Spinal cord (tissue), 10 donors: Measurements from ENCODE around the gene MACC1. TPM values are rescaled to one million over a fixed set of nuclear protein-coding genes. Genes with fewer than 3 reads are reported as not detected.

Source experiments
- DNase-seq, 6 donors: peaks; one replicate each; pipeline versions ENCODE4 v3.0.0 to v3.0.0-alpha.2; 2013 to 2015; ENCODE audit warnings: low spot score in 6 of 6, low read depth in 4 of 6
- H3K27ac ChIP-seq: one replicate; pipeline ENCODE4 v1.5.1; 2013; ENCODE audit warnings: low read depth, low read length, control low read depth
- H3K27me3 ChIP-seq: one replicate; pipeline ENCODE4 v1.6.1; 2013; ENCODE audit warnings: low read length; ENCODE audit not compliant: control insufficient read depth, insufficient read depth
- H3K36me3 ChIP-seq: one replicate; pipeline ENCODE4 v1.6.1; 2013; ENCODE audit warnings: low read length; ENCODE audit not compliant: control insufficient read depth, insufficient read depth
- H3K4me1 ChIP-seq: one replicate; pipeline ENCODE4 v1.6.1; 2013; ENCODE audit warnings: low read length; ENCODE audit not compliant: control insufficient read depth, insufficient read depth
- H3K4me3 ChIP-seq: one replicate; pipeline ENCODE4 v1.5.1; 2013; ENCODE audit warnings: low read depth, low read length, control low read depth
- H3K9me3 ChIP-seq: one replicate; pipeline ENCODE4 v1.6.1; 2013; ENCODE audit warnings: low read length; ENCODE audit not compliant: control insufficient read depth, insufficient read depth
- WGBS: methylation state at CpG from one replicate; pipeline ENCODE4 v1.1.5; 2013; ENCODE audit warnings: missing lambda C conversion rate; ENCODE audit not compliant: insufficient coverage; 5-methylcytosine and 5-hydroxymethylcytosine counted together
- polyA plus RNA-seq, 2 donors: library from polyadenylated mRNA; unstranded; fragments of 120-200 nt; gene quantifications; one replicate each; pipeline ENCODE4 v1.2.1, GENCODE V29; 2013; ENCODE audit not compliant: insufficient read length in 2 of 2
- total RNA-seq, 2 donors: library from RNA; depleted of rRNA in 1 of 2; stranded (reverse); fragments of 120-200 nt in 1 of 2; fragments of >200 nt in 1 of 2; gene quantifications; one replicate each; pipeline versions ENCODE4 v1.2.3 to v1.2.4, GENCODE V29; 2013 to 2014
- donor health status: healthy.

Gene MACC1
- total and polyA plus RNA-seq, 4 donors = 0.14 to 0.28 (median 0.18) TPM

DNA sequence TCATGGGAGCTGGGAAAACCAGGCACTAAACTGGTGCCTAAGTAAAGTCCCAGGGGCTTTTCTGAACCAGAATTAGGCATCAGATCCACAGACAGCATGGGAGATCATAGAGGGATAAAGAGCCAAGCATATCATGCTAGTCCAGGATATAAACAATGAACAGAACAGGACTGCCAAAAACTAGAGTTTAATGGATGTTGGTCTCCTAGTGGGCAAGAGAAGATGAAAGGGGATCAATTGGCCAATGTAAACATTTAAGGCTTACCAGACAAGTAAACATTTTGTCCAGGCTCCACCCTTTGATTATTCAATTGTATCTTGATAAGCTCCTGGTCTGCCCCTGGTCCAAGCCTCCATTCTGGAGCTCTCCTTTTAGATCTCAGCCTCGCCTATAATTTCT, 18.9 kb downstream of the MACC1 start:
- H3K36me3 ChIP-seq = no peaks in the 10 kb centered on the region
- no peak overlapping the region for H3K4me3 ChIP-seq
- peak in 1 of 6 donors; percentile 32 for DNase-seq
- H3K27me3 ChIP-seq = no peaks in the 10 kb centered on the region
- no peaks in the 10 kb centered on the region for H3K9me3 ChIP-seq
- H3K27ac ChIP-seq = no peak overlapping the region
- no CpG with 5 or more reads among the region's 1 CpG for WGBS
- H3K4me1 ChIP-seq = no peaks in the 10 kb centered on the region

DNA sequence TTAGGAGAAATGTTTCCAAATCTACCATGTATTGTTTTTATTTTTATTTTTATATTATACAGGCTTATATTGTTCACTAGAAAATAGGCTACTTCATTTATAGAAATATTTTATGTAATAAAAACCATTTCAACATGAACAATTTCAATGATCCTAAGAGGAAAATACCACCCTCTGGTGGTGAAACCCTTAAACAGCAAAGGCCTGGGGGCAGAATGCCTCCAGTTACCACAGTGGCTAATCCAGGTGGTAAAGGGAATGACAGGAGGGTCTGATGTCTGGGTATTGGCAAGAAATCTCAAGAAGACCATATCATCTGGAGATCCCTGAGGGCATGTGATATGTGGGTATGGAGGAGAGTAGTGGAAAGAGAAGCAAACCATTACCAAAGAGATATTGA, 19.3 kb downstream of the MACC1 start:
- H3K36me3 ChIP-seq = no peaks in the 10 kb centered on the region
- H3K4me3 ChIP-seq = no peak overlapping the region
- H3K27ac ChIP-seq = no peak overlapping the region
- no peaks in the 10 kb centered on the region for H3K9me3 ChIP-seq
- DNase-seq = no peak
- H3K27me3 ChIP-seq = no peaks in the 10 kb centered on the region
- no peaks in the 10 kb centered on the region for H3K4me1 ChIP-seq

DNA sequence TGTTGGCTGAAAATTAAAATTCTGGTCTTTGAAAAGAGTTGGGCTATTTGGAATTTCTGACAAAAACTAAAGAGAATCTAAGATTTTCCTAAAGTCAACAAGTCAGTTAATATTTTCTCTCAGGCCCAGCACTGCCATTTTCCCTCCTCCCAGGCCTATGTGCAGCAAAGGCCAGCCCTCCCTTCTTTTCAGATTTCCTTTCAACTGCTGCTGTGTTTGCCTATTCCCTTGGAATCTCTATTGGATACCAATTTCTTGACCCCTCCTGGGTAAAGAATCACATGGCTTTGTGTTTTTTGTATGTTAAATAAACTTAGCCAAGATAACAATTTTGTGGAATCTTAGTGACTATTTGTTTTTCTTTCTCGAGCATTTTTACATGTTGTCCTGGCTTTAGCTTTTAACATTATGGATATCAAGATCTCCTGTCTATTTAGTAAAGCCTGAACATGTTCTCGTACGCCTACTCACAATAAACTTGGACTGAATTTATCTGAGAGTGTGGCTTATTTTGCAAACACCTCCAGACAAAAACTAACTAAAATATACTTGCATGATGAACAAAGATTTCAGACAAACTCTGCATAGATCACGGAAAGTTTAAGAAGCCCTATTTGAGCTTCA, 19.9 kb downstream of the MACC1 start:
- Histone ChIP-seq H3K4me1 (no peaks in the 10 kb centered on the region), H3K9me3 (no peaks in the 10 kb centered on the region), H3K4me3 (no peak overlapping the region), H3K36me3 (no peaks in the 10 kb centered on the region), H3K27ac (no peak overlapping the region), H3K27me3 (no peaks in the 10 kb centered on the region)
- peak in 1 of 6 donors; percentile 18 for DNase-seq
- WGBS = no CpG with 5 or more reads among the region's 4 CpGs

DNA sequence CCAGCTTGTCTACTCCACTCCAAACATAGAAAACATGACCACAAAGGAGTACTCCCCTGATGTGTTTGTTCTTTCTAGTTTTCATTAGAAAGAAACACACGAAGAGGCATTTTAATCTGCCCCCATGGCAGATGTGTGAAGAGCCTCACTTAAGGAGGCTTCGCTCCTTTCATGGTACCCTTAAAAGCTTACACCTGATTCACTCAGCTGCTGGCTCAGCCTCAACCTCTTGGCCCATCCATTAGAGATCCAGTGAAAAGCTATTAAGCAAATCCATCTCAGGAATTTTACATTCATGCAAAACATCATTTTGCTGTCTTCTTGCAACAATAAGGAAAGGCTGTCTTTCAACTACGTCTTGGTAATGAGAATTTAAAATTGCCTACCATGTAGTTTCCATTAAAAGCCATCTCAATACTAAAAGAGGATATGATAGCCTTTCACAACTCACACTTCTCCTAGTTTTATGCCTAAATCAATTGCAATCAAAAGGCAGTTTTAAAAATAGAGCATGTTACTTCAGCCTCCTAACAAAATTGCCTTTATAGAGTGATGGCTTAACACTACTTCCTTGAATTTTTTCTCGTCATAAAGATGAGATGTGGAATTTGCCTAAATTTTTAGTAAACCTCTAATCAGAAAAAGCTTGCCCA, 22.7 kb downstream of the MACC1 start:
- Histone ChIP-seq H3K4me1 (no peaks in the 10 kb centered on the region), H3K27me3 (no peaks in the 10 kb centered on the region), H3K27ac (no peak overlapping the region), H3K4me3 (no peak overlapping the region), H3K9me3 (no peaks in the 10 kb centered on the region), H3K36me3 (no peaks in the 10 kb centered on the region)
- 58% methylated on average over 2 of the region's 4 CpGs for WGBS
- DNase-seq = peak in 1 of 6 donors; percentile 12

DNA sequence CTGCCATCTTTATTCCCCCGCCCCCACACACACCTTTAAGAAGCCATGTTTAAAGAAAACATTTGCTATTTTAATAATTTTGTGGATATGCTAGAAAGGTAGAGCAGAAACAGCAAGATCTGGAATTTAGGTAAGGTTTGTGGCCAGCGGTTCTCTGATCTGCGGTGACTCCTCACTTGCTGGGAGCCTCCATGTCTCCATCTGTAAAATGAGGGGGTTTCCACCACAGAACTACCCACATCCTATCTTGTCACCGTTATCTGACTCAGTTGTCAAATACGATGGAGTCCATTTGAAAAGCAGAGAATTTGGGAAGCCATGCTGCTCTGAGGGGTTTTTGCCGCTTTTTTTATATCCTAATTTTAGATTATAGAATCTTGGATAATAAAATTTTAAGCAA, 23.3 kb downstream of the MACC1 start:
- Histone ChIP-seq H3K36me3 (no peaks in the 10 kb centered on the region), H3K9me3 (no peaks in the 10 kb centered on the region), H3K4me3 (no peak overlapping the region), H3K4me1 (no peaks in the 10 kb centered on the region), H3K27me3 (no peaks in the 10 kb centered on the region), H3K27ac (no peak overlapping the region)
- no CpG with 5 or more reads among the region's 6 CpGs for WGBS
- DNase-seq = no peak

DNA sequence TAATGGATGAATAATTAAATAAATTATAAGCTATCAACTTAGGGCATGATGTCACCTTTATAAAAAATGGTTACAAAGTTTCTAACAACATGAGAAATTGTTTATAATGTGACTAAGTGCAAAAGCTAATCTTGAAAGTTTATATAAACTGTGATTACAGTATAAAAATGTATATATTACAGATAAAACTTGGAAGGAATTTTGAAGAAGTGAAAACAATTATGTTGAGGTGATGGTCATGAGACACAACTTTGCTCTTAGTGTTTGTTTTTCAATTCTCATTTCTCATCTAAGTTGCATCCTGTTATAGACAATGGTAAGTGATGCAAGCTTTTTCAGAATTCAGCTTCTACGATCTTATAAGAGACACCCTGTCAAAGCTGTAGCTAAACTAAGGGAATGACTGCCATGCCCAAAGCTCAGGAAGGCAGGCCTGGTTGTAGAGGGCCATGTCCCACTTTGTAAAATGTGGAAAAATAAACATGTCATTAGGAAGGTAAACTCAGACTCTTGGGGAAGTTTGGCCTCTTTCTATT, 23.9 kb downstream of the MACC1 start:
- Histone ChIP-seq H3K27ac (no peak overlapping the region), H3K27me3 (no peaks in the 10 kb centered on the region), H3K4me3 (no peak overlapping the region), H3K9me3 (no peaks in the 10 kb centered on the region), H3K36me3 (no peaks in the 10 kb centered on the region), H3K4me1 (no peaks in the 10 kb centered on the region)
- WGBS = no CpG with 5 or more reads among the region's 1 CpG
- DNase-seq = no peak

DNA sequence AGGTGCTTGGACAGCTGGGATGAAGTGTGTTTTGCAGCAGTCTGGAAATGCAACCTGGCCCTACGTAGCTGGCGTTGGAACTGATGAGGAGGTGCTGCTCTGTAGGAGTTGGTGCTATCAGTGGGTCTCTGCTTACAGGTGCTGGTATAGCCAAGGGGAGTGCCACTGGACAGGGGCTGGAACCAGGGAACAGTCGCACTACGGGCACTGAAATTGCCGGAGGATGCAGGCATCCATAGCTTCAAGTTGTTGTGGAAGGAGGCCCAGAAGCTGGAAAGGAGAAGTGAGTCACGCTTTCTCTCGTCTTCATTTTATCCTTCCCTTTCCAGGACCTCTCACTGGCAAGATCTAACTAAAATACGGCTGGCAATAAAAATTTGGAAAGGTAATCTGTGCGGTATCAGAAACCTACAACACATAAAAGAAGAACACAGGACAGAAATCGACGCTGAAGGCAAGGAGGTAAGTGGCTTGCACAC, 25.8 kb downstream of the MACC1 start:
- Histone ChIP-seq H3K4me3 (no peak overlapping the region), H3K27me3 (no peaks in the 10 kb centered on the region), H3K27ac (no peak overlapping the region), H3K4me1 (no peaks in the 10 kb centered on the region), H3K9me3 (no peaks in the 10 kb centered on the region), H3K36me3 (no peaks in the 10 kb centered on the region)
- 95% methylated on average over 7 of the region's 11 CpGs for WGBS
- DNase-seq = no peak

DNA sequence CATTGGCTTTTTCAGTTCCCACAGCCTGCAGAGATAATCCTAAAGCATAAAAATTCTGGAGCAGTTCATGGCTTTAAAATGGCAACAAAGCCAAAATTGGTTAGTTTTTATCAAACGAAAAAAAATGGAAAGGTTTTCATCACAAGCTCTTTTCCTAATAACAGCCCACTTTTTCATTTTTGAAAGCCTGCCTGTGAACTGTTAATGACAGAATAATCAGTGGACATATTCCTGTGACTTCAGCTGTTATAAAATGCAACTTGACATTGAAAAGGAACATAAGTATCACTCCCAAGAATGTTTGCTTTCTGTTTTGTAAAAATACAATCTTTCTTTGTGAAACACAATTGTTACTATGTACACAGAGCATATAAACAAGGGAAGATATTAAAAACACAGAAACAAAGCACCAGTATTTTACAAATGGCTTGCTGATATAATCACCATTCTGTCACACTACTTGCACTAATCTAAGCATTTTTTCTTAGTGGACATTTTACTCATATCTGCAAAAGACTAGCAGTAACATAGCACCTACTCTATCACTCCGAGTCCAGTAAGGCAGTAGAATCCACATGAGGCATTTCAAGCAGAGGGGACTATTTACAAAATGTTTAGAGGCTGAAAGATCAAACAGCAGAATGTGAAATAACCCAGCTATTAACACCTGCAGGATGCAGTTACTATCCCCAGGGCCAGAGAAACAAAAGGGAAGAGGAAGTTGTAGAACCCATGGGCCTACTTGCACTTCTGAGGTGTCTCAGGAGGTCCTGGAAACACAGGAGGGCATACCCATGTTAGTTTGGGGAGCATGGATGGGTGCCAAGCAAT, 26.4 kb downstream of the MACC1 start:
- no peaks in the 10 kb centered on the region for H3K9me3 ChIP-seq
- no peaks in the 10 kb centered on the region for H3K36me3 ChIP-seq
- no peaks in the 10 kb centered on the region for H3K27me3 ChIP-seq
- no peak for DNase-seq
- H3K27ac ChIP-seq = no peak overlapping the region
- WGBS = no CpG with 5 or more reads among the region's 2 CpGs
- H3K4me3 ChIP-seq = no peak overlapping the region
- no peaks in the 10 kb centered on the region for H3K4me1 ChIP-seq

DNA sequence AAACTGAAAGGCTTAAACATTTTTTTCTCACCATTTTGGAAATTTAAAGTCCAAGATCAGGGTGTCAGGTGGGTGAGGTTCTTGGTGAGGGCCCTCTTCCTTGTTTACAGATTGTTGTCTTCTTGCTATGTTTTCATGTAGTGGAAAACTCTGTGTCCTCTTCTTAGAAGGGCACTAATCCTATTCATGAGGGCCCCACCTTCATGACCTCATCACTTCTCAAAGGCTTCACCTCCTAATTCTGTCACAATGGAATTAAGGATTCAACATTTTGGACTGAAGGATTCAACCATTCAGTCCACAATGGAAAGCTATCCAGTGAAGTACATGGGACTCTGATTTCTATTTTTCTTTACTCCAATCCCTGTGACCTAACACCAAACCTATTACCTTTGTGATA, 27.3 kb downstream of the MACC1 start:
- Histone ChIP-seq H3K36me3 (no peaks in the 10 kb centered on the region), H3K4me3 (no peak overlapping the region), H3K4me1 (no peaks in the 10 kb centered on the region), H3K9me3 (no peaks in the 10 kb centered on the region), H3K27ac (no peak overlapping the region), H3K27me3 (no peaks in the 10 kb centered on the region)
- DNase-seq = no peak
